HPDE6-E6E7 (cell line): ENCODE results near the gene CFAP70.
A peak's percentile ranks its signal among the peaks of the same experiment; 100 is the strongest.

Source experiments
- DNase-seq: peaks from one replicate; pipeline ENCODE4 v3.0.0; 2011; ENCODE audit warnings: missing footprints; ENCODE audit errors: extremely low spot score

The CFAP70 gene

GRCh38 chr10:73215749-73216148 lies 142.9 kb downstream of the CFAP70 start:
- DNase-seq: no peak

- no peak for DNase-seq
Measured at GRCh38 chr10:73211106-73211811, 147.4 kb downstream of the CFAP70 start.

GRCh38 chr10:73210395-73211105 lies 148.1 kb downstream of the CFAP70 start:
- DNase-seq: no peak

- peak; percentile 60 for DNase-seq
Measured at GRCh38 chr10:73209705-73210104, 149.0 kb downstream of the CFAP70 start.

GRCh38 chr10:73207883-73208282 lies 150.8 kb downstream of the CFAP70 start:
- DNase-seq: no peak

GRCh38 chr10:73206385-73206784 lies 152.3 kb downstream of the CFAP70 start:
- DNase-seq: no peak

- no peak for DNase-seq
Measured at GRCh38 chr10:73205890-73206289, 152.8 kb downstream of the CFAP70 start.

GRCh38 chr10:73205081-73205480 lies 153.6 kb downstream of the CFAP70 start:
- DNase-seq: no peak
